Gastroesophageal sphincter (tissue), 3 donors: ENCODE data around the gene ATXN3L.

Experiments used
- CTCF ChIP-seq, 4 experiments: fragments of 200-600 bp in 2 of 4; fragments of 450-650 bp in 2 of 4; sonication (generic) in 1 of 4; IDR thresholded peaks; one replicate each; pipeline ENCODE4 v1.5.1; 2017 to 2019; ENCODE audit warnings: antibody characterized with exemption in 4 of 4, mild to moderate bottlenecking in 2 of 4, moderate library complexity in 2 of 4
- EP300 ChIP-seq: sonication (generic); formaldehyde crosslinking; IDR thresholded peaks from one replicate; pipeline ENCODE4 v1.6.1; 2017; ENCODE audit warnings: antibody characterized with exemption, mild to moderate bottlenecking
- POLR2A ChIP-seq, 2 donors: fragments of 450-650 bp; IDR thresholded peaks; one replicate each; pipeline ENCODE4 v1.6.1; 2017; ENCODE audit warnings: antibody characterized with exemption in 2 of 2, mild to moderate bottlenecking in 2 of 2, moderate library complexity in 1 of 2

GRCh38 chrX:13366698-13367097, 46.8 kb upstream of the ATXN3L start:
- no peak for TF ChIP-seq CTCF (IDR thresholded peaks at IDR 0.05)
- no peak for TF ChIP-seq POLR2A (IDR thresholded peaks at IDR 0.05)
- no peak for TF ChIP-seq EP300
